GM18909 (cell line): Measurements from ENCODE around the gene EIF5B.

Source experiments
- ATAC-seq: cut with Tn5 transposase; IDR thresholded peaks from one replicate; pipeline ENCODE4 v1.9.1; 2021; ENCODE audit warnings: mild to moderate bottlenecking; ENCODE audit not compliant: unreplicated experiment, poor library complexity

Gene EIF5B

DNA sequence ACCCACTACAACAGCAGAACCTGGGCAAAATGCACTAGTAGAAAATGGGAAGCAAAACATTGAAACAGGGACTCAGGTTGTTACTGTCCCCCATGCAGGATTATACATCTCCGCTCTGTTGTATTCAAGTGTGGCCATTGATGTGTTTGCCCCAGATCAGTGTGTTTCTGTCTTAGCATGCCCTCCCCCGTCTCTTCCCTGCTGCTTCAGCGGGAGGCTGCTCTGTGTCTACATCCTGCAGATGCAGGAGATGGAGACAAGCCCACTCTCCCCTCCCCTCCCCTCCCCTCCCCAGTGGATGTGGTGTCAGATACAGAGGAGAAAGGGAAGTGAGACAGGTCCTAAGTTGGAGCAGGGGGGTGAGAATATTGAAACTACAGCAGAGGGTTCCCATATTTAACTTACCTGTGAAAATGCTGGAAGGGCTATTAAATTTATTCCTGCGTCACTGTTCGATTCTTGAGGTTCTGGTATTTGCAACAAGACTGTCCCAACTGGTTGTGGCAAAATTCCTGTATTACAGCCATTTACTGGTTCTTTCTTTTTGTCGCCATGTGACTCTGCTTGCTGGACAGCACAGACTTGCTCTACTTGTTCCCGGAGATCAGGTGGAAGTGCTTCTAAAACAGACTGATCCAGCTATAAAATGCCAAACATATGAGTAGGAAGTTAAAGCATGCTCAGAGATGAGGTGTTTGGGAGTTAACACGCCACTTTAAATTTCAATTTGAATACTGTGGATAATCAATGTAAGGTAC lies 67.0 kb downstream of the EIF5B start:
- ATAC-seq: no peak

DNA sequence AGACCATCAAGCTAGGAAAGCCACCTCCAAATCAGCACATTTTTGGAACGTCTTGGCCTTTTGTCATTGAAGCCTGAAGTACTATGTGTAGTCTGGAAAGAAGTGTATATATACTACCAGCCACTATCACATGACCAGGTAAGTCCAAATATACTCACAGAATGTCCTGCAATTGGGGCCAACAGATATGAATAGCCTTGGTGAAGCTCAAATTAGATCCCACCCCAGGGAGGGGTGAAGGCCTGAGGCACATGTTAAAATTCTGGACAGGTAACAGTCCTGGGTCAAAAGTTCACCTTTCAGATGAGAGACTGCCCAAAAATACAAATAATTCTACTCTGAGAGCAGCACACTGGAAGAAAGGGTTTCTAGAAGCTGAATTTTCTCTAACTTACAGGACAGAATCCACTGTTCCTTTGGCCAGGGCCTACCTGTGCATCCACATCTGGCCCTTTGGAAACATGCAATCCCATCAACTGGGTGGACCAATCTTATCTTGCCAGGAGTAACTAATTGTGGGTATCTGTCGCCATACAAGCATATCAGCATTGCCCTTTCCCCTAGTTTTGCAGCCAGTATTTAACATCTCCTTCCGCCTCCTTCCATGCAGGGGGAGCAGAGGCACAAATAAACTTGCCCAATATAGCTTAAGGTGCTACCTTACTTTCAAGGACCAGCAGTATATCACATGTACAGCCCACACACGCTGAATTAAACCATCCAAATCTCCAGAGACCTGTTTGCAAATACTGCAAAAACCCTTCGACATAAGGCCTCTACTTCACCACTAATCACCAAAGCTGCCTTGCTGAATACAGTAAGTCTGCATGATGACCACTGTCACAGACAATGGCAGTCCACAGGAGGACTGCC lies 67.8 kb downstream of the EIF5B start:
- ATAC-seq: no peak

DNA sequence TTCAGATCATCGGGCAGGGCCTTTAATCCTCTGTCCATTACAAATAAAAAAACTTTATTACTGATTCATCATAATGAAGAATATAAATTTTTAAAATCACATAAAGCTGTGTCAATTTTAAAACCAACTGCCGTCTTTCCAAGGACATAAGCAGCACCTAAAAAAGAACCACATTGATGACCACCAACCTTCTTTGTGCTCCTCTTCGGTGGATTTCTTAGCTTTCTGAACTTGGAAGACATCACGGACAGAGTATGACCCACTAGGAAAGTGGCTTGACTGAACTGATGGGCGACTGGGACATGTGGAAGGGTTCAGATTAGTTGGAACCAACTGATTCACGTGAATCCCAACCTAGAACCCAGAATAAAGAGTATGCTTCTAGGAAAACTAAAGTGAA lies 68.9 kb downstream of the EIF5B start:
- no peak for ATAC-seq

DNA sequence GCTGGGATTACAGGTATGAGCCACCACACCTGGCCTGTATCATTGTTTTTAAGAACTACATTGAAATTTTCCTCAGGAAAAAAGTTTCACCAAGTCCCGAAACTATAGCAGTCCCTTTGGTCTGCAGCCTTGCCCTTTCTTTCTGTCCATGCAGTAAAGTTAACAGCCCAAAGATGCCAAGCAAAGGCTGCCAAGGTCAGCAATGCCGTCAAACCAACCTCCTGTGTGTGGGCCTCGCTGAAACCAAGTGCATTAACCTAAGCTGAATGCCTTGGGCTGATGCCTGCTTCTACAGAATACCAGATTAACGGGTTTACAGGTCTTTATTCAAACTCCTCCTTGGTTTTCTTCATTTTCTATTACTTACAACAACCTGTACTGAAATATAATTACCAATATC lies 73.1 kb downstream of the EIF5B start:
- no peak for ATAC-seq

DNA sequence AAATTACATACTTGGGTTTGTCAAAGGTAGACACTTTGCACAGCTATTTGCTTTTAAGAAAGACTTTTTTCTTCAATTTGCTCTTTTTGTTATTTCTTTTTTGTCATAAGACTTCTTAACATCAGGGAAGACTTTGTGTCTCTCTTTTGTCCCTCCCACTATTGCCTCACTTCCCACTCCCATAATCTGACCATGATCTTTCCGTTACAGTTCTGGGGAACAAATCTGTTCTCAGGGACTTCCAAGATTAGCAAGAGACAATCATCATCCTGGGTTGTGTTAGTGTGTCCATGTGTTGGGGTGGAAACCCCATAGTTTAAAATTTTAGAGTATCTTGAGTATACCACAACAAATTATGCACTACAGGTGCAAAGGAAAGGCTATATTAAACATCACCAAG lies 77.4 kb downstream of the EIF5B start:
- no peak for ATAC-seq

DNA sequence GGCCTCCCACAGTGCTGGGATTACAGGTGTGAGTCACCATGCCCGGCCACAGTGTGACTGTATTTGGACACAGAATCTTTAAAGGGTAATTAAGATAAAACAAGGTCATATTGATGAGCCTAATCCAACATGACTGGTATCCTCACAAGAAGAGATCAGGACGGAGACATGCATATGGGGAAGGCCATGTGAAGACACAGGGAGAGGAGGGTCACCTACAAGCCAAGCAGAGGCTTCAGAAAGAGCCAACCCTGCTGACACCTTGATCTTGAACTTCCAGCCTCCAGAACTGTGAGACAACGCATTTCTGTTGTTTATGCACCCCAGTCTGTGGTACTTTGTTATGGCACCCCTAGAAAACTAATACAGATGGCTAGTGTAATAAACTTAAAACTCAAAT lies 80.2 kb downstream of the EIF5B start:
- no peak for ATAC-seq

DNA sequence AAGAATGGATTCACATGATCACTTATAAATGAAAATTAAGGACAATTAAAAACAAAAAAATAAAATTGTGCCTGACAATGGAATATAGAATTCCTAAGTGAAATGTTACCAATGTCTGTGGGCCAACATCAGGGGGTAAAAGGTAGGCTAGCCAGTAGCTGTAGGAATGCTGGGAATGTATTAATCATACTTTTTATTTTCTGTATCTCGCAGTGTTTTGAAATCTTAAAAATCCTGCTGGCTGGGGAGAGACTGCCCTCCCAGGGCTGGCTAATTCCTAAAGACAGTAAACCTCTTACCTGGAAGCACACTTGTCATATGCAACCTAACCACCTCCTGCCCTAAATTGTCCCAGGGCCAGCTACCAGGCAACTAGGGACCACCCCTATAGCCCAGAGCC lies 82.8 kb downstream of the EIF5B start:
- ATAC-seq: no peak

DNA sequence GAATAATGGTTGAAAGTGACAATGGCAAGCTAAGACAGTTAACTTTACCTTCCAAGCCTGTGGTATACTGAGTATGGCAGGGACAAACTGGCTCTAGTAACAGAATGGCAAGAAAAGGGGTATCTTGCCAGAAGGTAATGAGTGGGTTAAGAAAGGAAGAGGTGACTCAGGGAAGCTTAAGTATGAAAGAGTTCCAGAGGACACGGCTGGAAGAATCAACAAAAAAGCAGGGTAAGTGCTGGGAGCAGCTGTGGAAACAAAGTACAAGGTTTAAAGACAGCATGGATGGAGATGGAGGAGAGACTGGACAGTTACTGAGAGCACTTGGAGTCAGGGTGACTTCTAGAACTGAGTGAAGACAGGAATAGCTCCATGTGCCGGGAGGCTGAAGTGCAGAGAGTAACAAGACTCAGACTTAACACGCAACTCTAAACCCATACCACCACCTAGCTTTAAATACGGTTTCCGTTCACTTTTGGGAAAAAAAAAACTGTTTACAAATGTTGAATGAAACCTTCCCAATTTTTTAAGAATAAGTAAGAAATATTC lies 83.6 kb downstream of the EIF5B start:
- no peak for ATAC-seq

DNA sequence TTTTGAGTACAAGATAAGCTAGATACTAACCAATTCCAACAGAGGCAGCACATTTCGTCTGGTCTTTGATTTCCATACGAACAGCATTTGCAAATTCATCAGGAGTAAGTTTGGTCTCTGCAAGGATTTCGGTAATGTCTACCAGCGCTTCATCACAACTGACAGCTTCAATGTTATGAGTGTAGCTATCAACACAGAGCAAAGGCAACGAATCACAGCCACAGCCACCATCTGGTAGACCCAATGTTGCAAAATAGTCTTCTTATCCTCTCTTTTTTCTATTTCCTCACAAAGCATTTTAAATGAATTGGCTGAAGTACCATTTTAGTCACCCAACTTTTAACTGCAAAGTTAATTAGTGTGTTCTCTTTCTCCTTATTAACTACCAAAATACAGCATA lies 84.3 kb downstream of the EIF5B start:
- no peak for ATAC-seq

DNA sequence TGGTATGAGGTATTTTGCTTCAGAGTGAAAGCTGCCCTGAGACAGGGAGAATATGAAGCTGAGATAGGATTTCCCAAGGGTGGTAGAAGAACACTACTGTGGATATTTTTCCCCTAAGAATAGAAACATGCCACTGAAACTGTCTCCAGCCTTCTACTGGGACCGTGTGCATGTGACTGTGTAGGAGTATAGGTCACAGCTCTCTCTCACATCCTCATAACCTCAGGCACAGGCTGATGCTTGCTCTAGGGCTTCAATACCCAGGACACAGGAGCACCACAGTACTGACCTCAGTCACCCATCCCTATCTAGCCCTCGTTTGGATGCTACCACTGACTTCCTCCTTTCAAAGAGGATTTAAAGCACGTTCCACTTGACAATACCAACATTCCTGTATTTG lies 85.4 kb downstream of the EIF5B start:
- ATAC-seq: no peak

DNA sequence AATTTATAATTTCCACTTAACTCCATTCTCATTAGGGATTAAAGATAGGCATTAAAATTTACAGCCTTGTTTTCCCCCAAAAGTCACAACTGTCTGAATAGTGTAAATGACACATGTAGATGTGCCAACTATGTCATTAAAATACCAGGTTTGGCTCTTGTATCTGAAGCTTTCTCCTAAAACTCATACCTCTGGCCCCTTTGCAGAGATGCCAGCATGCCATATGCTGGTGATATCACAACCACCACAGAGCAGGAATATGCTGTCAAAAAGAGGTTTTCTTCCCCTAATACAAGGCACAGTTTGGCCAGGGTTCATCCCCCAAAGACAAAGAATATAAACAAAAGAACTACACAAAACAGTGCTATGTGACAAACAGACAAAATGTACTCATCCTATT lies 87.2 kb downstream of the EIF5B start:
- no peak for ATAC-seq

DNA sequence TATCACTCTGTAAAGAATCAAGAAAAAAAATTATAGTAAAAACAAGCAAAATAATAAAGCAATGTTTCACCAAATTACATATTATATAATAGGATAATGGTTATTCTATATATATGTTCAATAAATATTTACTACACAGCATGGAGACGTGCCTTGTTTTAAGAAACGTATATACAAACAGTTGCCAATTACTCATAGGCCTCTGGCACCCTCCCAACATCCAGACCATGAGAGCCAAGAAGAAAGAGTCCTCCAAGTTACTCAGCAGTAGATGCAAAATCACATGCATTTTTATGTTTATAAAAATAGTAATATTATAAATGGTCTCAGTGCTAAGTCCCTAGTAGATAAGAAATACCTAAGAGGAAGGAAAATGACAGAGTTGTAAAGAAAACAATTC lies 87.8 kb downstream of the EIF5B start:
- ATAC-seq: no peak

DNA sequence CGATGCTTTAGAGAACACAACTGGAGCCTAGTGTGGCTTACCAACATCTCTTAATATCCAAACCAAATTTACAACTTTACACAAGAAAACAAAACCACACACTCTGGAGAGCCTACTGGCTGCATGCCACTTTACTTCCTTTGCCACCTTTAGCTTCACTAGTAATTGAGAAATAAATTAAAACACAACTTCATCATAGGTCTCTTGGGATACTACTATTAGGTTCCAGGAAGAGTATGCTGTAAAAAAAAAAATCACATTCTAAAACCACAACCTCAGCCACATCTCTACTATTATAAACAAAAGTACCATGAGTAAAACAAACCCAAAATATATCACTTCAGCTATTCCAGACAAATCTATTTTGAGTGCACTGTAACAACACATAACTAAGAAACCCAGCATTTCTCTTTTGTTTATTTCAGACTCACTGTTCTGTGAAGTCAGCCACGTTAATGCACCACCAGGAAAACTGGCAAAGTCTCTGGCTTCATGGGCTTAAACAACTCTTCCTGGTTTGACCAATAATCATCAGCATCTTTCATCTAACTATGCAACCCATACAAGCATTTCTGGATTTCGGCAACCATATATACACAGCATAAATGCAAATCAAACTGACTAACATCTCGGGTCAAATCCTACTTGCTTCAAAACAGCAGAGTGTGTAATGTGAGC lies 93.6 kb downstream of the EIF5B start:
- ATAC-seq: no peak

DNA sequence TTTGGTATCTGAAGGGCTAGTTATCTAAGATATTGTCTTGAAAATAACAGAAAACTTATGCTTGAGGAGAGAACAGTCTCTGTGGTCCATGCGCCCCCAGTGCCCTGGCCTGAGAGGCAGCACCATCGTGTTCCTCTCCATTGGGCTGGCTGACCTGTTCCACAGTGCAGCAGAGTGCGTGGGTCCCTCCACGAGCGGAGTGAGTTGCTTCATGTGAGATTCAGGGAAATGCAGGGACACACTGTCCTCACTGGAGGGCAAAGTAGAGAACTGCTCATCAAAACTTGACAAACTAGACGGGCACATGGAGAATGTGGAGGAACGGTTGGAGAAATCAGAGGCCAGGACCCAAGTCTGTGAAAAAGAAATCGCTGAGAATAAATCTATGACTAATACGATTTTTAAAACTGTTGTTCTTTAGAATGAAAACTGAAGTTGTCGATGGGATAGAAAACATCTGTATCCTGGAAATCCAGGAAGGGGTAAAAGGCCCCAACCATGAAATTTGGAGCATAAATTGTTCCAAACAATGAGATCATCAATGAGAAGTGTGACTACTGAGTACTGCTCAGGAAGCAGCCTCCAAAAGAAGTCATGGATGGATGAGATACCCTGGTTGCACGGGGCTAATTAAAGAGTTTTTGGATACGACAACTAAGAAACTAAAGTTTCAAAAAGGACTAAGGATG lies 94.5 kb downstream of the EIF5B start:
- ATAC-seq: no peak

DNA sequence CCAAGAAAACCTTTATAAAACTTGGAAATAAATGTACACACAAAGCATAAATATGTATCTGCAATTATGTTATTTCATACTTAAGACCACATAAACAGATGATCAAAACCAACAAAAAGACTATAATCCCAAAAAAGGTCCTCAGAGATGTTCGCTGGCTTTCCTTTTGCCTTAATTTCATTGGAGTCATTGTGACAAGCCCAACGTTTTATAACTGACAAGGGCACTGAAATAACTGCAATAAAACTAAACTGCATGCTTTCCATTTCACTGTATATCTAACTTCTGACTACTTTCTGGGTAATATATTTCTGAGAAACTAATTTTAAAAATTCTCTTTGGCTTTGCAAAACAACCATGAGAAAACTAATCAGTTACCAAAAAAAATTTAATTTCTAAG lies 96.2 kb downstream of the EIF5B start:
- ATAC-seq: no peak

DNA sequence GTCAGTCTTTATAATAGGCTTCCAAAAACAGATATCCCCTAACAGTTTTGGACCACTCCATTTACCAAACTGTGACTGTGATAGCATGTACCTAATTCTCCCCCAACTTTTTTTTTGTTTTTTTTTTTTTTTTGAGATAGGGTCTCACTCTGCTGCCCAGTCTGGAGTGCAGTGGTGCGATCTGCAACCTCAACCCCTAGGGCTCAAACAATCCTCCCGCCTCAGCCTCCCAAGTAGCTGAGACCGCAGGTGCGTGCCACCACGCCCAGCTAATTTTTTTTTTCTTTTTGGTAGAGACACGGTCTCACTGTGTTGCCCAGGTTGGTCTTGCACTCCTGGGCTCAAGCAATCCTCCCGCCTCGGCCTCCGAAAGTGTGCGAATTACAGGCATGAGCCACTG lies 99.7 kb downstream of the EIF5B start:
- no peak for ATAC-seq

DNA sequence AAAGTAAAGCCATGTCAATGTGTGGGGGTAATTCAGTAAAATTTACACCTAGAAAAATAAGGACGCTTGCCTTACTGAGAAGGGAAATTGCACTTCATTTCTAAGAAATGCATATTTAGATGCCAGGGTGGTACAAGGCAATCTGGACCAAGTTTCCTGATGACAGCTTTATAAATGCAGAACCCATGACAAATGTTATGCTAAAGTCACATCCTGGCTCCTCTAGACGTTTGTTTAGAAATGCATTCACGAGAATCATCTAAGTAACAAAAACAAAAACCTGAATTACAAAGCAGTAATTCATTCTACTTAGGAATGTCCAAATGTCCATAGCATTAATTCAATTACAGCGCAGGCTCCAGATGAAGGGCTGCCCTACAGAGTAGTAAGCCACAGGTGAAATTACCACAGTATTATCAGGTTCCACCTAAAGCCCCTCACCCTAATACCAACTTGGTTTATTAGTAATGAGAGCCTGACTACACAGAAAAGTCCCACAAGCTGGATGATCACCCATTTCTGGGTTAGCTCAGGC lies 102.8 kb downstream of the EIF5B start:
- ATAC-seq: no peak

DNA sequence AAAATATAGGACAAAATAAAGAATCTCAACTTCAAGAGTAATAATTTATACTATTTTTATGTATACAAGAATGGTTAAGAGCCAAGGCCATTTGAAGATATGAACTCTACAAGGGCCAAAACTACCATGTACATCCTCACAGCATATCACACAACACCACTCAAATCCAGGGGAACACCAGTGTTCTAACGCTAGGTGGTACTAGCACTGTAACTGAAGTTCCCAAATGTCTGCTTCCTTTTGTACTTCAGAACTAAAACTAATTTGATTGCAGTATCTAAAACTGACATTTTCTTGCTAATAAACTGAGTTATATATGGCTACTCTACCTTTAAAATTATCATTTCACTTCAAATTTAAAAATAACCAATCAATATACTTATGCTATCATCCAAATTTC lies 105.6 kb downstream of the EIF5B start:
- no peak for ATAC-seq

DNA sequence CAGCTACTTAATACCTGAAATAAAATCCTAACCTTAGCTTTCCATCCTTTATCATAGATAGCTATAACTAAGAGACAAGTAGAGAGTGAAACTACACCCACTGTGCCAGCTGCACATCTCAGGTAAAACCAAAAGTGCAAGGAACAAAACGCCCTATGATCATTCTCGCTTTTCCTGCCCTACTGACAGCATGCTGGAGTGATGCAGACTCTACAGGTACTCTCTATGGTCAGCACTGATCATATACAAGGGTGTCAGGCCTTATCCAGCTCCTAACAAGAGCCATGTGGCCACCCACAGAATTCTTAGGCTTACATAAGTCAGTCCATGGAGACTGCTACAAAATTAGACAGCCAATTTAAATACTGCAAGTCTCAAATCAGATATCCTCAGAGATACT lies 107.0 kb downstream of the EIF5B start:
- no peak for ATAC-seq

DNA sequence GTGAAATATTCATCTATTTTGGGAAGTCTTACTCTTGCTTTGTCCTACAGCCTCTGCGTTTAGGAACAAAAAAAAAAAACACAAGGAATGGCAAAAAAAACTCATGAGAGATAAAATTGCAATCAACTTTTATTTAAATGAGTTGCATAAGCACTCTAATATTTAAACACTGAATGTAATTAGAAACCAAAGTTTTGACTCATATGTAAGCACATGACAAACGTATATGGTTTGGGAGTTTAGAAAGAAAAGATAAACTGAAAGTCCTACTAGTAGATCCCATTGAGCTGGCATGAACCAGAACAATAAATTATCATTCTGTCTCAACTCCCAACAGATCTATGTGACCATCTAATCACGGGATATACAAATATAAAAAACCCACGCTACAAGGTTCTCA lies 107.9 kb downstream of the EIF5B start:
- no peak for ATAC-seq
